Kidney capillary endothelial cell (primary cell): ENCODE data around the gene REM2.

Source experiments
- DNase-seq: peaks from one replicate; pipeline ENCODE4 v3.0.0-alpha.2; 2018; ENCODE audit warnings: low spot score

REM2 gene, protein sequence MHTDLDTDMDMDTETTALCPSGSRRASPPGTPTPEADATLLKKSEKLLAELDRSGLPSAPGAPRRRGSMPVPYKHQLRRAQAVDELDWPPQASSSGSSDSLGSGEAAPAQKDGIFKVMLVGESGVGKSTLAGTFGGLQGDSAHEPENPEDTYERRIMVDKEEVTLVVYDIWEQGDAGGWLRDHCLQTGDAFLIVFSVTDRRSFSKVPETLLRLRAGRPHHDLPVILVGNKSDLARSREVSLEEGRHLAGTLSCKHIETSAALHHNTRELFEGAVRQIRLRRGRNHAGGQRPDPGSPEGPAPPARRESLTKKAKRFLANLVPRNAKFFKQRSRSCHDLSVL

DNA sequence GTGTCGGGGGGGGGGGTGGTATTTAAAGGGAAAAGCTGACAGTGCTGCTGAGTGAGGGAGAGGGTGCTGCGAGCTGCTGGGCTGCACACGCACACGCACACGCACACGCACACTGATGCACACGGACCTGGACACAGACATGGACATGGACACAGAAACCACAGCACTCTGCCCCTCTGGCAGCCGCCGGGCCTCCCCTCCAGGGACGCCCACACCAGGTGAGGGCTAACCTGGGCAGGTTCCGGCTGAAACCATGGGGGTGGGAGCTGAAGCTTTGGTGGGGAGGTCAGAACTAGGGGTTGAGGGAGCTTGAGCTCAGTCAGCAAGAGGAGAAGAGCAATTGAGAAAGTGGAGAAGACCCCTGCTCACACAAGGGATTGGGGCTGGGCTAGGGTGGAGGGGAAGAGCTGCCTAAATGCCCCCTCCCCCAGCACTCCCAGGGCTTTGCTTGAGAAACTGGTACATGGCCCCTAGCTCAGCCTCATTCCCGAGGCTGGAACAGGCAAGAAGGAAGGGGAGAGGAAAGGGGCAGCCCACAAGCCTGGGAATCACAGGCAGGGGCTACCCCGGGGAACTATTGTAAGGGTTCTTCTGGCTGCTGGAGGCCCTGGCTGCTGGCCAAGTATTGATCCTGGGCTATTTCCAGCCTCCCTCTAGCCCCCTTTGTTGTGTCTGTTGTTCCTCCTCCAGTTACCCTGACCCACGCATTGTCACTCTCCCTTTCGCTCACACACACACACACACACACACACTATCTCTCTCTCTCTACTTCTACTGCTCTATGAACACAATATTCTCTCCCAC lies at the start of gene REM2:
Gene REM2 (plus strand): TSS at position 50 of the 804 bp plus-strand sequence. CDS start 66 bp downstream, at position 116.
- DNase-seq = no peak

DNA sequence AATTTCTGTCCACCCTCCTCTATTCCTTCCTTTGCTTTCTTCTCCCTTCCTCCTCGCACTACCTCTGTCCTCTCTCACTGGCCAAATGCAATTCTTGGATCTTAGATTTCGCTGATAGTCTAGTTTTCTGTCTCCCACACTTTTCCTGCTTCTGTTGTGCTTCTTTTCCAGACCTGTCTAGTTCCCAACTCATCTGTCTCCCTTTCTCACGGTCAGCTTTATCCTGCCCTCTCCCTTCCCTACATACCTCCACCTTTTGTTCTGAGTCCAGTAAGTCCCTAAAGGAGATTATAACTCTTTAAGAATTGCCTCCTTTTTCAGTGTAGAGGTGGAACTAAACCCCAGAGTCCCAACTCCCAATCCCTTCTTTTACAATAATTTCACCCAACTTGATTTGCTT lies 47.5 kb upstream of the REM2 start:
- DNase-seq = no peak

DNA sequence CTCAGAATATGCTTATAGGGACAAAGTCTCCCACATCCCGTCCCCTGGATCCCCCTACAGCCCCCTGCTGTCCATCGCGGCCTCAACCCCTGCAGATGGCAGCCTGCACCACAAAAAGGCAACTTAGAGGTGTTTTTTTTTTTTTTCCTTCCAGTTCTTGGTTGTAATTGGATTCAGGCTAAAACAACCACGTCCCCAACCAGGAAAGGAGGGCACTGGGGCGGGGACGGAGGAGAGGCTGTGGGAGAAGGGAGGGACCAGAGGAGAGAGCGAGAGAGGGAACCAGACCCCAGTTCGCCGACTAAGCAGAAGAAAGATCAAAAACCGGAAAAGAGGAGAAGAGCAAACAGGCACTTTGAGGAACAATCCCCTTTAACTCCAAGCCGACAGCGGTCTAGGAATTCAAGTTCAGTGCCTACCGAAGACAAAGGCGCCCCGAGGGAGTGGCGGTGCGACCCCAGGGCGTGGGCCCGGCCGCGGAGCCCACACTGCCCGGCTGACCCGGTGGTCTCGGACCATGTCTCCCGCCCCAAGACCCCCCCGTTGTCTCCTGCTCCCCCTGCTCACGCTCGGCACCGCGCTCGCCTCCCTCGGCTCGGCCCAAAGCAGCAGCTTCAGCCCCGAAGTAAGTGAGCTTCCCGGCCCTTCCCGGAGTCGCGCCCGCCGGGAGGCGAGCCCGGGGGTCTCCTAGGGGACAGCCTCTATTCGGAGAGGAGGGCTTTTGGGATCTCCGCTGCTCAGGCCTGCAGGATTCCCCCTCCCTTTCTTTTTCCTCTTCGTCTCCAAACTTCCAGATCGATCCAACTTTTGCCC lies 46.5 kb upstream of the REM2 start, which contains the start of gene MMP14:
Gene MMP14 (plus strand): TSS at position 285 of the 813 bp plus-strand sequence. CDS start 233 bp downstream, at position 518.
- no peak for DNase-seq

DNA sequence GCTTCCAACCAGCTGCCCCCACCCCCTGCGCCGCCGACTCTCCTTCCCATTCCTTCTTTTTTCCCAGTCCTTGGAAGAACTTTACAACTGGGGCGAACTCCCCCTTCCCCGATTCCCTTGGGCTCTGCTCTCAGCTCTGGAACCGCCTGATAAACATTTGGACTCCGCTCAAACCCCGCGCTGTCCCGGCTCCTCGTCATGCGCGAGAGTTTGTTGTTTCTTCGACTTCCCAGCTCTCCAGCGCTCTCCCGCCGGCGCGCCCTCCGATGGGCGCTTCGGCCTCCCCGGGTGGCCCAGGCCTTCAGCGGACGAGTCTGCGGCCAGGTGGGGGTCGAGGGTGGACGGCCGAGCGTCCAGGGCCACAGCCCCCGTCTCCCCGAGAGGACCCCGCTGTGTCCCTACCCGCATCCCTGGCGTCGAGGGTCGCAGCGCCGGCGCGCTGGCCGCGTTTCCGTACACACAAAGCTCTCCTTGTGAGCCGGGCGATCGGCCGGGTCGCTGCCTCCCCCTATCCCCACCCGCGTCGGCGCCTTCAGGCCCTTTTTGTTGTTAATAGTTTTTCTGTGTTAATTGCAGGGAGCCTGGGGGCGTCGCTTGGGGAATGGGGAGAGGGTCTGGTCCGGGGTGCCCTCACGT lies 45.8 kb upstream of the REM2 start:
- DNase-seq = no peak

DNA sequence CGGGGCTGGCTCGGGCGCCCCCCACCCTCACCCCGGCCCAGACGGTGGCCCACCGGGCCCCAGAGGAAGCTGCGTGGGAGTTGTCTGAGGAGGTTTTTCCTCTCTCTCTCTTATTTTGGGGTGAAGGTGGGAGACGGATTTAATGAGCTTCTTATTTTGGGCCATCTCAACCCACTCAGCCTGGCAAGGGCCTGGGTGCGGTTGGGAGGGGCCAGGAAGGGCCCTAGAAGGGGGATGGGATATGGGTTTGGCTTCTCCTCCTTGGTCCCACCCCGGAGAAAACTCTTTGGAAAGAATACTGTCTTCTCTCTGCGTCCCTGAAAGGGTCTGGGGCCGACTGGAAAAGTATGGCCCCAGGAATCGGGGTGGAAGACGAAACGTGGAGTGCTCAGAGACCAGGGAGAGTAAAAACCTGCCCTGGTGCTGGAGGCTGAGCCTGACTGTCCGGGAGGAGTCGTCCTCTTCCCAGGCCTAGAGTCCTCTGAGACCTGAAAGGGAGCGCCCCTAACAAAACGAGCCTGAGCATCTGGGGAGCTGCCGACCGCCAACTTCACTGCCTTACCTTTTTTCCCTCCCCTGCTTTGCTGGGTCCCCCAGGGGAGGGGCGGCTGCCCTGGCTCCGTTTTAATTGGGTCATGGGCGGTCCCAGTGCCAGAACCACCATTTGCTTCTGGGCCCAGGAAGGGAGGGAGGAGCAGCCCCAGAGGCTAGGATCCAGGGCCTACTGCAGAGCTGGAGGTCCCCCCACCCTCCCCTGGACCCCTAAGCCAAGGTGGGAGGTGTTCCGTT lies 45.1 kb upstream of the REM2 start:
- no peak for DNase-seq

DNA sequence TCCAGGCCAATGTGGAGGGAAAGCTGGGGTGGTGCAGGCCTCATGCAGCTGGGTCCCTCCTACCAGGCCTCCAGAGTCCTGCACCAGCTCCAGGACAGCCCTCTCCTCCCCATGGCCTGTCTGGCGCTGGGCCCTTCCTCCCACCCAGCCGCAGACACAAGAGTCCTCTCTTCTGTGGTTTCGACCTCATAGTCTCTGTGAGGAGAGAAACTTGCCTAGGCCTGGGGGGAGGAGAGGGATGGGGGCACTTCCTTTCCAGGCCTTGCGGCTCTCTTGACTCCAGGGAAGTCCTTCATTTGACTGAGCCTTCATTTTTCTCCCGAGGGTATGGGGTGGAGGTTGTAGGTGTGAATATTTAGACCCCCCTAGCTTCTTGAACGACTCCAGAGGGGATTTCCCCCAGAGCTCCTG lies 44.4 kb upstream of the REM2 start:
- DNase-seq = no peak

DNA sequence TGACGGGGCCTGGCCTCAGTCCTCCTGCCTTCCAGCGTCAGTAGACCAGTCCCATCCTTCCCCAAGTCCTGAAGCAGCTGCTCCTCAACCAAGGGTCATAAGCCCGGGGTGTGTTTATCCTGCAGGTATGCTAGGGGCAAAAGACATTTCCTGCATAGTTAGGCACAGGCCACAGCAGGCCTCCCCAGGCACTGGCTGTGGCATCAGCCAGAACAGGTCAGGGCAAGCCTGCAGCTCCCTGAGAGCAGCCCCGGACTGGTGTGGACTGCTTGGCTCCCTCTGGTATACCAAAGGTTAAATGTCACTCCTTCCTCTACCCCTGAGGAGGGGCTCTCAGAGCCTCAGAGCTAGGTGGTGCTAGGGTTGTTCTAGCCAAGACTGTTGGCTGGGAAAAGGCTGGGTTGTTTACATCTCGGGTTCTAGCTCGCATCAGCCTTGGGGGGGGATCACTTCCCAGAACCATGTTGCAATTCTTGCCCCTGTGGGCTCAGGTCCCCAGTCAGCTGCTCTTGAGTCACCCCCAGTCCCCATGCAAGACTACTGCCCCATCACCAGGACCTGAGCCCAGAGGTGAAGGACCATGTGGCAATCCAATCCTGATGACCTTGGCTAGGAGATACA lies 43.8 kb upstream of the REM2 start:
- no peak for DNase-seq

DNA sequence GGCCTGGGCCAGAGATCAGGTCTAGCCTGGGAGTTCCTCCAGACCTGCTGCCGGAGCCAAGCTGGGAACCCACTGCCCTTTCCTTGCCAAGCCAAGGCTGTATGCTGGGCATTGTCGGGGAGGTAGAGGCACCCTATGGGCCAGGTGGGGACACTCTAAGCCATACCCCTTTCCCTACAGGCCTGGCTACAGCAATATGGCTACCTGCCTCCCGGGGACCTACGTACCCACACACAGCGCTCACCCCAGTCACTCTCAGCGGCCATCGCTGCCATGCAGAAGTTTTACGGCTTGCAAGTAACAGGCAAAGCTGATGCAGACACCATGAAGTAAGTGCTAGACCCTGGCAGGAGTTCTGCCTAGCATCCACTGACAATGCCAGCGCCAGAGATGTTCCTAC lies 41.7 kb upstream of the REM2 start:
- DNase-seq = no peak

DNA sequence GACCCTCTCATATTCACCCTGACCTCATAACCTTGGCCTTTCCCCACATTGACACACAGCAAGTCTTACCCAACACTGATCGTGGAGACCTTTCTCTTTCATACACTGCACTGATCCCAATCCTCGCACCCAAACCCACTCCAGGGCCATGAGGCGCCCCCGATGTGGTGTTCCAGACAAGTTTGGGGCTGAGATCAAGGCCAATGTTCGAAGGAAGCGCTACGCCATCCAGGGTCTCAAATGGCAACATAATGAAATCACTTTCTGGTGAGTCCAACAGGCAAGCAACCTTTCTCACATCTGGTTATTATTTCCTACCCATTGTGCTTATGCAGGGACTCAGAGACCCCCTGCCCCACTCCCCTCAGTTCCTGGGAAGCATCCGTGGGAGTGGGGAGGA lies 41.3 kb upstream of the REM2 start:
- DNase-seq = no peak

DNA sequence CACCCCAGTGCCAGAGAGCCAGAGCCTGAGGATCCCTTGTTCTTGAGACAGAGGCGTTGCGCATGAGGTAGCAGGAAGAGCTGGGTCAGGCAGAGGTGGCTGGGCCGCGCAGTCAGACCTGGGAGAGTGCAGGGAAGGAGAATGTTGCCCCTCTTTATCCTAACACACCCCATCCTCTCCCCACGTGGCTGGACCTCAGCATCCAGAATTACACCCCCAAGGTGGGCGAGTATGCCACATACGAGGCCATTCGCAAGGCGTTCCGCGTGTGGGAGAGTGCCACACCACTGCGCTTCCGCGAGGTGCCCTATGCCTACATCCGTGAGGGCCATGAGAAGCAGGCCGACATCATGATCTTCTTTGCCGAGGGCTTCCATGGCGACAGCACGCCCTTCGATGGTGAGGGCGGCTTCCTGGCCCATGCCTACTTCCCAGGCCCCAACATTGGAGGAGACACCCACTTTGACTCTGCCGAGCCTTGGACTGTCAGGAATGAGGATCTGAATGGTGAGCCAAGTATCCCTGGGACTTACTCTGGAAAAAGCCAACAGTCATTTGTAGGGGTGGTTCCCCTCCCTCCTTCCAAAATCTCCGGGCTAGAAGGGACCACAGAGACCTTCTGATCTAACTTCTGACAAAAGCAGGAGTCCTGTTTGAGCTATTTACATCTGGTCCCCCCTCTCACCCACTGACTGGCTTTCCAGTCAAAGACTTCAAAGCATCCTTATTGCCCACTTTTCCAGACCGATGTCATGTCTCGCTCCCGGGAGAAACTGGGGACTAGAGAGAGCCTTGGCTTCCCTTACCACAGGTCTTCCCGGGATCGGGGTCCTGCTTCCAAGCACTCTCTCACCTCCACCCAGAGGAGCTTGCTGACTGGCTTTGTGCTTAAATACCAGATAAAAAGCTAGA lies 40.6 kb upstream of the REM2 start:
- no peak for DNase-seq

DNA sequence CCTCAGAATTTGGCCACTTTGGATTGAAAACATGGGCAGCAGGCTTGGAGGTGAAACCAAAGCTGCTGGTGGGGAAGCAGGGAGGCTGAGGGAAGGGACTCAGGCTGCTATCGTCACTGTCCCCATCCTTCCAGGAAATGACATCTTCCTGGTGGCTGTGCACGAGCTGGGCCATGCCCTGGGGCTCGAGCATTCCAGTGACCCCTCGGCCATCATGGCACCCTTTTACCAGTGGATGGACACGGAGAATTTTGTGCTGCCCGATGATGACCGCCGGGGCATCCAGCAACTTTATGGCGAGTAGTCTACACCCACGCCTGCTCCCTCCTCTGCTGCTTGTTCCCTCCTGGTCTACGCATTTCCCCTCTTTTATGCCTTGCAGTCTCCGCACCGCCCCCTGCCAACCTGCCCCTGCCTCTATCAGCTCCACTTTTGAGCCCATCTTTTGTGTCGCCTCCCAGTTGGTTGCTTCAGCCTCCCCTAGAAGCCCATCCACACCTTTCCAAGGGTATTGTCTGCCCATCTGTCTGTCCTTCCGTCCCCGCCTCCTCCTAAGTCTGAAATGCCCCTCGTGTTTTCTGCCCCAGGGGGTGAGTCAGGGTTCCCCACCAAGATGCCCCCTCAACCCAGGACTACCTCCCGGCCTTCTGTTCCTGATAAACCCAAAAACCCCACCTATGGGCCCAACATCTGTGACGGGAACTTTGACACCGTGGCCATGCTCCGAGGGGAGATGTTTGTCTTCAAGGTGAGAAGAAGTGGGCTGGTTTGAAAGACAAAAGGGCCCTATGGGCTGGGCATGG lies 39.7 kb upstream of the REM2 start:
- no peak for DNase-seq

DNA sequence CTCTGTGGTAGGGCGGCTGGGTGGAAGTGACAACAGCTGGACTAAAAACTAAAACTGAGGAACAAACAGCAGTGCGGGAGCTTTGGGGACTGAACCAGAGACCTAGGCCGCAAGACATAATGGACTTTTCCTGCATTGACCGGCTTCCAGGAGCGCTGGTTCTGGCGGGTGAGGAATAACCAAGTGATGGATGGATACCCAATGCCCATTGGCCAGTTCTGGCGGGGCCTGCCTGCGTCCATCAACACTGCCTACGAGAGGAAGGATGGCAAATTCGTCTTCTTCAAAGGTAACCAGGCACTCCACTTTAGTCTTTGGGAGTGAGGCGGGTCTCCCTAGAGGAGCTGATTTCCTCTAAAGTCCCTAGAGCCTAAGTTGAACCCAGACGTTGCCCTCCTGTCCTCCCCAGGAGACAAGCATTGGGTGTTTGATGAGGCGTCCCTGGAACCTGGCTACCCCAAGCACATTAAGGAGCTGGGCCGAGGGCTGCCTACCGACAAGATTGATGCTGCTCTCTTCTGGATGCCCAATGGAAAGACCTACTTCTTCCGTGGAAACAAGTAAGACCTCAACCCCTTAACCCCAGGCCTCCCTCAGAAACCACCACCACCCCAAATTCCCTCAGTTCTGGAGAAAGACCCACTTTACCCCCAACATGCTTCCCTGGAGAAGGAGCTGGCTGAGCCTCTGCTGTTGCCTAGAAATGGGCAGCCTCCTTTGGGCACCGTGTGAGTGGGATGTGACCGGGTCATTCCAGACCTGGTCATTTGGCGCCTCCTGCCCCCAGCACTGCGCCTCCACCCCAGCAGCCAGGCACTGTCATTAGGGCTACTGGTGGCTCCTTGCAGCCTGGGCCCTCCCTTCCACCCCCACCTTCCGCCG lies 38.6 kb upstream of the REM2 start:
- no peak for DNase-seq

DNA sequence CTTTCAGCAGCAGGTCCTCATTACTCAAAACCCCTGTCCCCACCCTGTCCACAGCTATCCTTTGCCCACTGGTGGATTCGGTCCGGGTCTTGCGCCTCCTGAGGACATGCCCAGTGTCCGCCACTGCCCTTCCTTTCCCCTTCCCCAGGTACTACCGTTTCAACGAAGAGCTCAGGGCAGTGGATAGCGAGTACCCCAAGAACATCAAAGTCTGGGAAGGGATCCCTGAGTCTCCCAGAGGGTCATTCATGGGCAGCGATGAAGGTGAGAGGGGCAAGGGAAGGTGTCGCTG lies 38.0 kb upstream of the REM2 start:
- DNase-seq = no peak

DNA sequence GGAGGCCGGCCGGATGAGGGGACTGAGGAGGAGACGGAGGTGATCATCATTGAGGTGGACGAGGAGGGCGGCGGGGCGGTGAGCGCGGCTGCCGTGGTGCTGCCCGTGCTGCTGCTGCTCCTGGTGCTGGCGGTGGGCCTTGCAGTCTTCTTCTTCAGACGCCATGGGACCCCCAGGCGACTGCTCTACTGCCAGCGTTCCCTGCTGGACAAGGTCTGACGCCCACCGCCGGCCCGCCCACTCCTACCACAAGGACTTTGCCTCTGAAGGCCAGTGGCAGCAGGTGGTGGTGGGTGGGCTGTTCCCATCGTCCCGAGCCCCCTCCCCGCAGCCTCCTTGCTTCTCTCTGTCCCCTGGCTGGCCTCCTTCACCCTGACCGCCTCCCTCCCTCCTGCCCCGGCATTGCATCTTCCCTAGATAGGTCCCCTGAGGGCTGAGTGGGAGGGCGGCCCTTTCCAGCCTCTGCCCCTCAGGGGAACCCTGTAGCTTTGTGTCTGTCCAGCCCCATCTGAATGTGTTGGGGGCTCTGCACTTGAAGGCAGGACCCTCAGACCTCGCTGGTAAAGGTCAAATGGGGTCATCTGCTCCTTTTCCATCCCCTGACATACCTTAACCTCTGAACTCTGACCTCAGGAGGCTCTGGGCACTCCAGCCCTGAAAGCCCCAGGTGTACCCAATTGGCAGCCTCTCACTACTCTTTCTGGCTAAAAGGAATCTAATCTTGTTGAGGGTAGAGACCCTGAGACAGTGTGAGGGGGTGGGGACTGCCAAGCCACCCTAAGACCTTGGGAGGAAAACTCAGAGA lies 37.0 kb upstream of the REM2 start:
- no peak for DNase-seq

DNA sequence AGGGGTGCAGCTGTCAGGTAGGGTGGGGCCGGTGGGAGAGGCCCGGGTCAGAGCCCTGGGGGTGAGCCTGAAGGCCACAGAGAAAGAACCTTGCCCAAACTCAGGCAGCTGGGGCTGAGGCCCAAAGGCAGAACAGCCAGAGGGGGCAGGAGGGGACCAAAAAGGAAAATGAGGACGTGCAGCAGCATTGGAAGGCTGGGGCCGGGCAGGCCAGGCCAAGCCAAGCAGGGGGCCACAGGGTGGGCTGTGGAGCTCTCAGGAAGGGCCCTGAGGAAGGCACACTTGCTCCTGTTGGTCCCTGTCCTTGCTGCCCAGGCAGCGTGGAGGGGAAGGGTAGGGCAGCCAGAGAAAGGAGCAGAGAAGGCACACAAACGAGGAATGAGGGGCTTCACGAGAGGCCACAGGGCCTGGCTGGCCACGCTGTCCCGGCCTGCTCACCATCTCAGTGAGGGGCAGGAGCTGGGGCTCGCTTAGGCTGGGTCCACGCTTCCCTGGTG lies 36.2 kb upstream of the REM2 start:
- no peak for DNase-seq

DNA sequence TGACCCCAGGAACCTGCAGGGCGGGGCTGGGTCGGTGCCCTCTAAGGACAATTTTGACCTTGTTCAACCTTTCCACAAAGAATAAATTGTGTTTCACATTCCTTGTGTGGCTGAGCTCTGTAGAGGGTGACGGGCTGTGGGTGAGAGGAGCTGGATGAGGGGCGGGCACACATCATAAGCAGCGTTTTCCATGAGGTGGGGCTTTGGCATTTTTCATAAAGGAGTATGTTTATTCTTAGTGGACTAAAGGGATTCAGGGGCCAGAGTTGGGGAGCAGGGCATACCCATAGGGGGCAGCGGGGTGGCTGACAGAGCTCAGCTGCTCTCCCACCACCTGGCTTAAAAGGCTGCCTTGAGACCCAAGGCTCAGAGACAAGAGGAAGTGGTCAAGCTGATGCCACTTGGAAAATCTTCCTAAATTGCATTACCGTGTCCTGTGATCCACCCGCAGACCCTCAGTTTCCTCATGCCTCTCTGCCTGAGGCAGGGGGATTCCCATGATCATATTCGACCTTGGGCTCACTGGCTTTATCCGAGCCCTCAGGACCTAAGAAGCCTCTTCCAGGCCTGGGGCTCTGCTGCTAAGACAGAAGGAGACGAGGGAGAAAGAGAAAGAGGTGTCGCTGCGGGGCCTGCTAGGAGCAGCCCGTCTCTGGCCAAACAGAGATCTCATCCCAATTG lies 35.2 kb upstream of the REM2 start:
- no peak for DNase-seq
